Prostate gland (tissue), 2 donors: ENCODE measurements around the gene CD96. TPM values are rescaled to one million over a fixed set of nuclear protein-coding genes. Genes with fewer than 3 reads are reported as not detected.
A peak's percentile ranks its signal among the peaks of the same experiment; 100 is the strongest.

Experiments
- DNase-seq: peaks from one replicate; pipeline ENCODE4 v3.0.0-alpha.2; 2019; ENCODE audit warnings: low spot score
- H3K27ac ChIP-seq, 2 donors: fragments of 200-600 bp; sonication (generic); 2 replicates each; pipeline ENCODE4 v1.5.1; 2017 to 2019
- H3K27me3 ChIP-seq: fragments of 200-600 bp; sonication (generic); replicated peaks from 2 replicates; pipeline ENCODE4 v1.5.1; 2019; ENCODE audit not compliant: insufficient read depth
- H3K36me3 ChIP-seq, 2 donors: fragments of 200-600 bp; sonication (generic); 1 replicate in 1 of 2; 2 replicates in 1 of 2; pipeline versions ENCODE4 v1.5.1 to v1.8.1; 2017 to 2019
- H3K4me1 ChIP-seq: fragments of 200-600 bp; sonication (generic); replicated peaks from 2 replicates; pipeline ENCODE4 v1.5.1; 2019
- H3K4me3 ChIP-seq, 2 donors: fragments of 200-600 bp; sonication (generic); 2 replicates each; pipeline ENCODE4 v1.5.1; 2017 to 2019
- H3K9me3 ChIP-seq: fragments of 200-600 bp; sonication (generic); 2 replicates; pipeline ENCODE4 v1.5.1; 2017
- POLR2A ChIP-seq: fragments of 450-650 bp; IDR thresholded peaks from one replicate; pipeline ENCODE4 v1.6.1; 2016; ENCODE audit warnings: antibody characterized with exemption, mild to moderate bottlenecking
- POLR2AphosphoS5 ChIP-seq: sonication (generic); formaldehyde crosslinking; IDR thresholded peaks from one replicate; pipeline ENCODE4 v1.6.1; 2017; ENCODE audit warnings: antibody characterized with exemption
- WGBS: methylation state at CpG from one replicate; pipeline ENCODE4 v1.1.5; 2018; 5-methylcytosine and 5-hydroxymethylcytosine counted together
- intact Hi-C: fragments of 100-400 bp; cut with DNase I; formaldehyde crosslinking; loops from one replicate; pipeline ENCODE4 v1.14.2; 2022
- total RNA-seq, 2 donors: library from RNA; depleted of rRNA; stranded (reverse); fragments of >200 nt; gene quantifications; one replicate each; pipeline ENCODE4 v1.1.0, GENCODE V29; 2016
- TF ChIP-seq, protein P1 (sequence below), 4 experiments: fragments of 200-600 bp in 2 of 4; fragments of 450-650 bp in 2 of 4; sonication (generic) in 2 of 4; IDR thresholded peaks; 1 replicate in 3 of 4; 2 replicates in 1 of 4; pipeline ENCODE4 v1.5.1; 2016 to 2019; ENCODE audit warnings: antibody characterized with exemption in 4 of 4, mild to moderate bottlenecking in 2 of 4, moderate library complexity in 2 of 4

Gene CD96
- total RNA-seq, 2 donors from 2014 or later = 0.45 to 2.2 TPM

DNA sequence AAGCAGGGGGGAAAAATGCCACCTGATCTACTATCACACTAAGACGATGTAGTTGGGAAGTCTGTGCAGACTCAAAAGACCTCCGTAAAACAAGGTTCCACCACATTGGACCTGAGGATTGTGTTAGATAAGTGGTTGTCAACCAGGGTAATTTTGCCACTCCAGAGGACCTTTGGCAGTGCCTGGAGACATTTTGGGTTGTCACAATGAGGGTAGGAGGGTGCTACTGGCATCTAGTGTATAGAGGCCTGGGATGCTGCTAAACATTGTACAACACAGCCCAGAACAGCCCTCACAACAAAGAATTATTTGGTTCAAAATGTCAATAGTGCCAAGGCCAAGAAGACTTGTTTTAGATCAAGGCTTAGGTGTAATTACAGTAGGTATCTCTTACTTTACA lies 67.7 kb downstream of the CD96 start:
- no peak overlapping the region for H3K27ac ChIP-seq
- no peaks in the 10 kb centered on the region for H3K4me1 ChIP-seq
- 44% methylated on average over 2 of the region's 2 CpGs for WGBS
- no peaks in the 10 kb centered on the region for H3K9me3 ChIP-seq
- H3K27me3 ChIP-seq = no peaks in the 10 kb centered on the region
- no peaks in the 10 kb centered on the region for H3K36me3 ChIP-seq
- intact Hi-C loops = no loop called here
- no peak for DNase-seq
- TF ChIP-seq, protein P1, sequence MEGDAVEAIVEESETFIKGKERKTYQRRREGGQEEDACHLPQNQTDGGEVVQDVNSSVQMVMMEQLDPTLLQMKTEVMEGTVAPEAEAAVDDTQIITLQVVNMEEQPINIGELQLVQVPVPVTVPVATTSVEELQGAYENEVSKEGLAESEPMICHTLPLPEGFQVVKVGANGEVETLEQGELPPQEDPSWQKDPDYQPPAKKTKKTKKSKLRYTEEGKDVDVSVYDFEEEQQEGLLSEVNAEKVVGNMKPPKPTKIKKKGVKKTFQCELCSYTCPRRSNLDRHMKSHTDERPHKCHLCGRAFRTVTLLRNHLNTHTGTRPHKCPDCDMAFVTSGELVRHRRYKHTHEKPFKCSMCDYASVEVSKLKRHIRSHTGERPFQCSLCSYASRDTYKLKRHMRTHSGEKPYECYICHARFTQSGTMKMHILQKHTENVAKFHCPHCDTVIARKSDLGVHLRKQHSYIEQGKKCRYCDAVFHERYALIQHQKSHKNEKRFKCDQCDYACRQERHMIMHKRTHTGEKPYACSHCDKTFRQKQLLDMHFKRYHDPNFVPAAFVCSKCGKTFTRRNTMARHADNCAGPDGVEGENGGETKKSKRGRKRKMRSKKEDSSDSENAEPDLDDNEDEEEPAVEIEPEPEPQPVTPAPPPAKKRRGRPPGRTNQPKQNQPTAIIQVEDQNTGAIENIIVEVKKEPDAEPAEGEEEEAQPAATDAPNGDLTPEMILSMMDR (IDR thresholded peaks at IDR 0.05) = no peak
- TF ChIP-seq POLR2A (no peak), POLR2AphosphoS5 (no peak)
- H3K4me3 ChIP-seq = no peak overlapping the region

DNA sequence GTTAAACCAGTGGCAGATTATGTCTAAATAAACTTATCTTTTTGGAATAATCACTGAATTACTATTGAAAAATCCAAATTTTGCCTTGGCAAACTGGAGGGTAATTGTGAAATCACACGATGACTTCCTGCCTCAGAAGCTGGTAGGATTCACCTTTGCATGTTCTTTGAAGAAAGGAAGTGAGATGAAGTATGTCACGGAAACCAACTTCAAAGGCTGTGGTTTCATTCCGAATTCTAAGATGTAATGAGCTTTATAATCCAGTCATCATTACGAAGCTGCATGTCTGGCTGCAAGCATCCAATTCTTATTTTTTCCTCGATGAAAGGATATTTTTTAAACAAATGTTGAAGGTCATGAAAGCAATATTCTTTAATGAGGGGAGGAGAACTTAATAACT lies 68.2 kb downstream of the CD96 start:
- no peak overlapping the region for H3K4me3 ChIP-seq
- no peak overlapping the region for H3K27ac ChIP-seq
- H3K9me3 ChIP-seq = no peaks in the 10 kb centered on the region
- no peaks in the 10 kb centered on the region for H3K4me1 ChIP-seq
- WGBS = 21% methylated on average over 5 of the region's 5 CpGs
- H3K36me3 ChIP-seq = no peaks in the 10 kb centered on the region
- intact Hi-C loops = no loop called here
- no peak for DNase-seq
- TF ChIP-seq, protein P1 (IDR thresholded peaks at IDR 0.05) = no peak
- TF ChIP-seq POLR2AphosphoS5 (no peak), POLR2A (no peak)
- no peaks in the 10 kb centered on the region for H3K27me3 ChIP-seq

DNA sequence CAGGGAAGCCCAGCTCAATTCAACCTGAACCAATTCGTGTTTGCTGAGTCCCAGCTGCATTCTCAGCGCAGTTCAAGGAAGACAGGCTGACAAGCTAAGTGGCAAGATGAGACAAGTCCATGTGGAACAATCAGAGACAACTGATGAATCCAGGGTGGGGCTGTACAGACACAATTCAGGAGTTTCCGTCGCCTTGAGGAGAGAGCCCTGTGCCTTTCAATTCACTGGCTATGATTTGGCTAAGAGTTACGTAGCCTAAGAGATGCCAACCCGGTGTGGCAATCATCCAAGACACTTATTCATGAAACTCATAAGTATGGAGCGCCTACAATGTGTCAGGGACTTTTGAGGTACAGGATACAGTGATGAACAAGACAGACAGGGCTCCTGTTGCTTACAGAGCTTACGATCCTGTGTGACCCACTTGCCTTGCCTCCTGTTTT lies 68.6 kb downstream of the CD96 start:
- WGBS = 45% methylated on average over 8 of the region's 8 CpGs
- Histone ChIP-seq H3K9me3 (no peaks in the 10 kb centered on the region), H3K27ac (no peak overlapping the region), H3K4me3 (no peak overlapping the region), H3K27me3 (no peaks in the 10 kb centered on the region), H3K4me1 (no peaks in the 10 kb centered on the region), H3K36me3 (no peaks in the 10 kb centered on the region)
- TF ChIP-seq POLR2AphosphoS5 (no peak), POLR2A (no peak)
- TF ChIP-seq, protein P1 (IDR thresholded peaks at IDR 0.05) = no peak
- intact Hi-C loops = no loop called here
- peak; percentile 12 for DNase-seq

DNA sequence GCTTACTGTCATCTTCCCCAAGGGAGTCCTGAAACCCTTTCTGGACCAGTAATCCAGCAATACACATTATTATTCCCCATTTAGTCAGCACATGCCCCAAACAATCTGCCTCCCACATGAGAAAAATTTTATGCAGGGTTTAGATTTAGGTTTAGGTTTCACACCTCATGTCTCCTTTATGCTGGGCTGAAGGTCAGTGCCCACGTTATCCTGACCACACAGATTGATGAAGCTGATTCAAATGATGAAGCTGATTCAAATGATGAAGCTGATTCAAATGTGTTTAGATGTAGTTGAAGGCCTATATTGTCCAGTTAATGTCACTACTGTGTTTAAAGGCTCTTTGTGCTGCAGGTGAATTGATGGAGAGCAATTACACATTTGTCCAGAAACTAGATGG lies 71.3 kb downstream of the CD96 start:
- Histone ChIP-seq H3K27ac (no peak overlapping the region), H3K27me3 (no peaks in the 10 kb centered on the region), H3K4me1 (no peaks in the 10 kb centered on the region), H3K36me3 (no peaks in the 10 kb centered on the region), H3K9me3 (no peaks in the 10 kb centered on the region), H3K4me3 (no peak overlapping the region)
- no peak for DNase-seq
- intact Hi-C loops = no loop called here
- TF ChIP-seq POLR2A = no peak
- TF ChIP-seq, protein P1 (IDR thresholded peaks at IDR 0.05) = no peak
- no peak for TF ChIP-seq POLR2AphosphoS5
- 77% methylated on average over 1 of the region's 1 CpG for WGBS

DNA sequence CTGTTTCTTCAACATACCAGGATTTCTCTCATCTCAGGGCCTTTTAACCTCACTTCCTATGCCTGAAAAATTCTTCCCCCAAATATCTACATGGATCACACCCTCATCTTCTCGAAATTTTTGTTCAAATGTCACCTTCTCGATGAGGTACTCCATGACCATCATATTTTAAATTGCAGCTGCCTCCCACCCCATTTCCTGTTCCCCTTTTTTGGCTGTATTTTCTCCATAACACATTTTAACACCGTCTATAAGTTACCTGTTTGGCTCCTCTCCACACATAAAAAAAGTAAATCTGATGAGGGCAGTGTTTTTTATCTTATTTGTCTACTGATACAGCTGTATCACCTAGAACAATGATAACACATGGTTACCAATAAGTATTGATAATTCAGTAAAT lies 73.9 kb downstream of the CD96 start:
- Histone ChIP-seq H3K4me3 (no peak overlapping the region), H3K4me1 (no peaks in the 10 kb centered on the region), H3K27ac (no peak overlapping the region), H3K36me3 (no peaks in the 10 kb centered on the region), H3K27me3 (no peaks in the 10 kb centered on the region), H3K9me3 (no peaks in the 10 kb centered on the region)
- TF ChIP-seq POLR2AphosphoS5 = no peak
- TF ChIP-seq, protein P1 (IDR thresholded peaks at IDR 0.05) = no peak
- no peak for TF ChIP-seq POLR2A
- intact Hi-C loops = no loop called here
- DNase-seq = no peak
- WGBS = 69% methylated on average over 3 of the region's 3 CpGs
